ENCODE measurements around the gene RALGPS1. TPM values are rescaled to one million over a fixed set of nuclear protein-coding genes. Genes with fewer than 3 reads are reported as not detected.

The RALGPS1 gene
- total RNA-seq, 1 experiment from 2014 or later, result 18.6 TPM

GRCh38 chr9:126876531-126876930, 38.1 kb upstream of the RALGPS1 start:
- Mint-ChIP-seq H3K9me3 (peaks cover 9% of the 10 kb centered on the region in 2 experiments), H3K4me3 (no peak overlapping the region), H3K27ac (no peak overlapping the region; a peak in 1 of 7 replicates), H3K4me1 (no peaks in the 10 kb centered on the region), H3K36me3 (ENCODE audit: insufficient read depth in 1 of 3, low read depth in 3 of 3) (peaks cover 19 to 23% (median 22%) of the 10 kb centered on the region in 3 experiments), H3K27me3 (ENCODE audit: low read depth) (no peaks in the 10 kb centered on the region; the same call in 1 of the 2 replicates)
- H2BK15ac ChIP-seq (ENCODE audit: low read depth, low read length), result no peak overlapping the region
- no CpG with 5 or more reads among the region's 4 CpGs for WGBS (ENCODE audit: extremely low coverage, insufficient read length, low lambda C conversion rate)
- H3K79me1 ChIP-seq (ENCODE audit: insufficient read depth, low read depth, low read length, poor library complexity, severe bottlenecking), result peaks cover 6% of the 10 kb centered on the region
- no peak overlapping the region for H3K23ac ChIP-seq (ENCODE audit: insufficient read length, low read depth, low read length)
- no peak overlapping the region for H2BK120ac ChIP-seq (ENCODE audit: low read depth, low read length, poor library complexity, severe bottlenecking)
- H3K9ac ChIP-seq (ENCODE audit: extremely low read depth, insufficient read length, low read length), result no peak overlapping the region
- TF ChIP-seq CTCF (conservative IDR thresholded peaks at IDR 0.05), result no peak
- DNase-seq, result no peak
- H3K9me3 ChIP-seq (ENCODE audit: control insufficient read depth, low read depth, low read length), result no peaks in the 10 kb centered on the region
- no peaks in the 10 kb centered on the region for H3K79me2 ChIP-seq (ENCODE audit: insufficient read depth, low read length)
- H3K56ac ChIP-seq (ENCODE audit: insufficient read length, low read depth, low read length), result no peak overlapping the region
- no peak overlapping the region for H3K18ac ChIP-seq (ENCODE audit: insufficient read length, low read depth, low read length)
- H4K8ac ChIP-seq (replicated peaks; ENCODE audit: insufficient read length, low read depth, low read length), result no peak overlapping the region
- no peak overlapping the region for H2BK12ac ChIP-seq (ENCODE audit: insufficient read length, low read depth, low read length)
- no peak overlapping the region for H3K4me2 ChIP-seq (ENCODE audit: insufficient read depth, insufficient read length, low read length)
- H4K20me1 ChIP-seq (ENCODE audit: control insufficient read depth, insufficient read depth, insufficient read length), result no peaks in the 10 kb centered on the region
- no peak overlapping the region for H4K91ac ChIP-seq (ENCODE audit: insufficient read length, low read depth, low read length)
- H2BK20ac ChIP-seq (ENCODE audit: low read depth, low read length, poor library complexity, severe bottlenecking), result no peak overlapping the region
- no peak overlapping the region for H3K4ac ChIP-seq (ENCODE audit: low read depth, low read length)
- no peaks in the 10 kb centered on the region for H3K27me3 ChIP-seq (ENCODE audit: insufficient read depth, low read length)
- H2AFZ ChIP-seq (ENCODE audit: low read length), result no peak overlapping the region
- no peaks in the 10 kb centered on the region for H3K4me1 ChIP-seq (ENCODE audit: insufficient read depth, low read length)
- no peak overlapping the region for H2BK5ac ChIP-seq (ENCODE audit: insufficient read length, low read length)
- H3K23me2 ChIP-seq (ENCODE audit: insufficient read length, low read depth, low read length, poor library complexity, severe bottlenecking), result no peaks in the 10 kb centered on the region
- H3T11ph ChIP-seq (ENCODE audit: low read length), result no peak overlapping the region
- H3K14ac ChIP-seq (ENCODE audit: insufficient read depth, low read length), result no peak overlapping the region
- no peak overlapping the region for H4K5ac ChIP-seq (ENCODE audit: insufficient read length, low read depth, low read length)
- H3K27ac ChIP-seq (ENCODE audit: insufficient read length, low read depth, low read length), result no peak overlapping the region
- H2AK5ac ChIP-seq (ENCODE audit: insufficient read length, low read length), result no peak overlapping the region

All from H9 (cell line).